ENCODE measurements around the gene PRIMA1. TPM values are rescaled to one million over a fixed set of nuclear protein-coding genes. Genes with fewer than 3 reads are reported as not detected.

The PRIMA1 gene
- total and polyA plus RNA-seq, 2 donors (not counting 1 experiment from before 2014, with no cell fraction given), result not detected

DNA sequence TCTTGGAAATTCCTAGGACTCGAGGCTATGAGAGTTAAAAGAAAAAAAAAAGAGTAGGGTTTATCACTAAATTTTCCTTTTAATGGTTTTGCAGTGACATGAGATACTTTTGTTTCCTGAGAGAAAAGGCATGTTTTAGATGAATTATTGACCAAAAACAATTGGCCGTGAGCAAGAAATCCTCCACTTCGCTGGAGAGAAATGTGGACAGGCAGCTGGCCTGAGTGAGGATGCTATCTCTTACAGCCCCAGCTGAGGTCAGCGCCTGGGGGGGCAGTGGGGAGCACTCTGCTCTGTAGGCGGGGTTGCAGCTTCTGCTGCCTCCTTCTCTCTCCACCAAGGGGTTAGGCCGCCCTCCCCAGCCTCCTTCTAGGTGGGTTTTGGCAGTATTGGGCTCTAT lies 54.7 kb downstream of the PRIMA1 start:
- Histone ChIP-seq H3K4me2 (ENCODE audit: extremely low read depth, insufficient read depth, low read length) (no peak overlapping the region), H3K27me3 (ENCODE audit: control insufficient read depth, insufficient read depth, low read length) (no peaks in the 10 kb centered on the region), H4K20me1 (ENCODE audit: control insufficient read depth, extremely low read depth, insufficient read depth, low read length) (no peaks in the 10 kb centered on the region), H3K27ac (ENCODE audit: insufficient read depth, low read length) (no peak overlapping the region), H3K4me3 (replicated peaks in 1 of 4; ENCODE audit: control extremely low read depth in 1 of 4, insufficient read depth in 1 of 4, low read depth in 3 of 4, low read length in 4 of 4) (no peak overlapping the region), H3K4me1 (ENCODE audit: control insufficient read depth, extremely low read depth, insufficient read depth, low read length) (no peaks in the 10 kb centered on the region), H3K9me3 (ENCODE audit: control insufficient read depth, insufficient read depth, low read depth, low read length) (no peaks in the 10 kb centered on the region), H3K36me3 (ENCODE audit: control insufficient read depth, insufficient read depth, low read length) (no peaks in the 10 kb centered on the region), H3K79me2 (ENCODE audit: control insufficient read depth, insufficient read depth, low read length) (no peaks in the 10 kb centered on the region), H3K9ac (ENCODE audit: insufficient read depth, low read length) (no peak overlapping the region), H2AFZ (ENCODE audit: low read length) (no peak overlapping the region)
- no peak for TF ChIP-seq EZH2 (IDR thresholded peaks at IDR 0.05; ENCODE audit: low read length, missing control alignments)
- TF ChIP-seq, protein P1, sequence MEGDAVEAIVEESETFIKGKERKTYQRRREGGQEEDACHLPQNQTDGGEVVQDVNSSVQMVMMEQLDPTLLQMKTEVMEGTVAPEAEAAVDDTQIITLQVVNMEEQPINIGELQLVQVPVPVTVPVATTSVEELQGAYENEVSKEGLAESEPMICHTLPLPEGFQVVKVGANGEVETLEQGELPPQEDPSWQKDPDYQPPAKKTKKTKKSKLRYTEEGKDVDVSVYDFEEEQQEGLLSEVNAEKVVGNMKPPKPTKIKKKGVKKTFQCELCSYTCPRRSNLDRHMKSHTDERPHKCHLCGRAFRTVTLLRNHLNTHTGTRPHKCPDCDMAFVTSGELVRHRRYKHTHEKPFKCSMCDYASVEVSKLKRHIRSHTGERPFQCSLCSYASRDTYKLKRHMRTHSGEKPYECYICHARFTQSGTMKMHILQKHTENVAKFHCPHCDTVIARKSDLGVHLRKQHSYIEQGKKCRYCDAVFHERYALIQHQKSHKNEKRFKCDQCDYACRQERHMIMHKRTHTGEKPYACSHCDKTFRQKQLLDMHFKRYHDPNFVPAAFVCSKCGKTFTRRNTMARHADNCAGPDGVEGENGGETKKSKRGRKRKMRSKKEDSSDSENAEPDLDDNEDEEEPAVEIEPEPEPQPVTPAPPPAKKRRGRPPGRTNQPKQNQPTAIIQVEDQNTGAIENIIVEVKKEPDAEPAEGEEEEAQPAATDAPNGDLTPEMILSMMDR (conservative IDR thresholded peaks at IDR 0.05 in 1 of 2, IDR thresholded peaks at IDR 0.05 in 1 of 2; ENCODE audit: low read depth in 1 of 2, low read length in 2 of 2), result no peak
- DNase-seq (ENCODE audit: low read depth in 2 of 2), result no peak

DNA sequence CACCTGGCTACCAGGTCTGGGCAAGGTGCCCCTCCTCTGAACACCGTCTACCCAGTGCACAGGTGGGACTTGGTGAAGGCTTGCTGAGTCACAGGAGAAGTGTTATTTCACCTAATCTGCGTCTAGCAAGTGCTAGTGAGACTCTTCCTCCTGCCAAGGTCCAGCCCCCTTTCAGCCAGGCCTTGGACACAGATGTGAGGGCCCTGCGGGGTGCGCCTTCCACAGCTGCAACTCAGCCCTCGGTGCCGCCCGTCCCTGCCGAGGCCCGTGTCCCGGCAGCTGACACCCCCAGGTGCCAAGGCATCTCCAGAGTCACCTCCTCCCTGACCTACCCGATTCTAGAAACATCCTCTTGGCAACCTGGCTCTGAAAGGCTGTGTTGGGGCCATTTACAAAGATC lies 55.1 kb downstream of the PRIMA1 start:
- H3K4me3 ChIP-seq (replicated peaks in 1 of 4; ENCODE audit: control extremely low read depth in 1 of 4, insufficient read depth in 1 of 4, low read depth in 3 of 4, low read length in 4 of 4), result no peak overlapping the region
- TF ChIP-seq EZH2 (IDR thresholded peaks at IDR 0.05; ENCODE audit: low read length, missing control alignments), result no peak
- TF ChIP-seq, protein P1 (conservative IDR thresholded peaks at IDR 0.05 in 1 of 2, IDR thresholded peaks at IDR 0.05 in 1 of 2; ENCODE audit: low read depth in 1 of 2, low read length in 2 of 2), result no peak
- H3K79me2 ChIP-seq (ENCODE audit: control insufficient read depth, insufficient read depth, low read length), result no peaks in the 10 kb centered on the region
- no peak overlapping the region for H3K27ac ChIP-seq (ENCODE audit: insufficient read depth, low read length)
- H2AFZ ChIP-seq (ENCODE audit: low read length), result no peak overlapping the region
- no peaks in the 10 kb centered on the region for H4K20me1 ChIP-seq (ENCODE audit: control insufficient read depth, extremely low read depth, insufficient read depth, low read length)
- no peak for DNase-seq (ENCODE audit: low read depth in 2 of 2)
- H3K4me1 ChIP-seq (ENCODE audit: control insufficient read depth, extremely low read depth, insufficient read depth, low read length), result no peaks in the 10 kb centered on the region
- H3K36me3 ChIP-seq (ENCODE audit: control insufficient read depth, insufficient read depth, low read length), result no peaks in the 10 kb centered on the region
- H3K9ac ChIP-seq (ENCODE audit: insufficient read depth, low read length), result no peak overlapping the region
- no peak overlapping the region for H3K4me2 ChIP-seq (ENCODE audit: extremely low read depth, insufficient read depth, low read length)
- H3K9me3 ChIP-seq (ENCODE audit: control insufficient read depth, insufficient read depth, low read depth, low read length), result no peaks in the 10 kb centered on the region
- no peaks in the 10 kb centered on the region for H3K27me3 ChIP-seq (ENCODE audit: control insufficient read depth, insufficient read depth, low read length)

DNA sequence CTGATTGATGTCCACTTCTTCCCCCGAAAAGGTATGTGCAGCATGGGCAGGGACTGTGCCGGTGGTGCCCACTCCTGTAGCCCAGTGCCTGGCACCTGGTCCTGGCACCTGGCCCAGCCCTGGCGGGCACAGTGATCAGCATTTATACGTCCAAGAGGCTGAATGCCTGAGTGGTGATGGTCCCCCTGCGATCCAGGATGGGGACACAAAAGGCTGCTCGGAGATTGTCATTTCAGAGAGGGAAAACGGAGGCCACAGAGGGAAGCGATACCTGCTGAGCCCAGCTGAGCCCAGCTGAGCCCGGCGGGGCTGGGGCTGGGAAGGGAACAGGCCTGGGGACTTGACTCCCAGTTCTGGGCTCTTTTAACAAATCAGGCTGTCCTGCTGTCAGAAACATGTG lies 55.8 kb downstream of the PRIMA1 start:
- DNase-seq (ENCODE audit: low read depth in 2 of 2), result no peak
- H4K20me1 ChIP-seq (ENCODE audit: control insufficient read depth, extremely low read depth, insufficient read depth, low read length), result no peaks in the 10 kb centered on the region
- H2AFZ ChIP-seq (ENCODE audit: low read length), result no peak overlapping the region
- H3K27ac ChIP-seq (ENCODE audit: insufficient read depth, low read length), result no peak overlapping the region
- H3K9me3 ChIP-seq (ENCODE audit: control insufficient read depth, insufficient read depth, low read depth, low read length), result no peaks in the 10 kb centered on the region
- no peaks in the 10 kb centered on the region for H3K79me2 ChIP-seq (ENCODE audit: control insufficient read depth, insufficient read depth, low read length)
- no peak overlapping the region for H3K4me2 ChIP-seq (ENCODE audit: extremely low read depth, insufficient read depth, low read length)
- TF ChIP-seq, protein P1 (conservative IDR thresholded peaks at IDR 0.05 in 1 of 2, IDR thresholded peaks at IDR 0.05 in 1 of 2; ENCODE audit: low read depth in 1 of 2, low read length in 2 of 2), result no peak
- TF ChIP-seq EZH2 (IDR thresholded peaks at IDR 0.05; ENCODE audit: low read length, missing control alignments), result no peak
- H3K4me3 ChIP-seq (replicated peaks in 1 of 4; ENCODE audit: control extremely low read depth in 1 of 4, insufficient read depth in 1 of 4, low read depth in 3 of 4, low read length in 4 of 4), result no peak overlapping the region
- H3K9ac ChIP-seq (ENCODE audit: insufficient read depth, low read length), result no peak overlapping the region
- no peaks in the 10 kb centered on the region for H3K27me3 ChIP-seq (ENCODE audit: control insufficient read depth, insufficient read depth, low read length)
- no peaks in the 10 kb centered on the region for H3K36me3 ChIP-seq (ENCODE audit: control insufficient read depth, insufficient read depth, low read length)
- H3K4me1 ChIP-seq (ENCODE audit: control insufficient read depth, extremely low read depth, insufficient read depth, low read length), result no peaks in the 10 kb centered on the region

All from fibroblast of lung (primary cell).